SKM-1 treated with dmso at 0.1 percent for 144 hours (cell line): ENCODE measurements around the gene TTLL11.
"Not testable (repeated sequence)": the region's sequence is repeated elsewhere in the genome, so short reads cannot be mapped to it uniquely, and the experiment has no call there.

Experiments
- DNase-seq: peaks from one replicate; lab custom pipeline; 2025; ENCODE audit not compliant: unreplicated experiment; lab: John Stamatoyannopoulos, UW

TTLL11 gene

DNA sequence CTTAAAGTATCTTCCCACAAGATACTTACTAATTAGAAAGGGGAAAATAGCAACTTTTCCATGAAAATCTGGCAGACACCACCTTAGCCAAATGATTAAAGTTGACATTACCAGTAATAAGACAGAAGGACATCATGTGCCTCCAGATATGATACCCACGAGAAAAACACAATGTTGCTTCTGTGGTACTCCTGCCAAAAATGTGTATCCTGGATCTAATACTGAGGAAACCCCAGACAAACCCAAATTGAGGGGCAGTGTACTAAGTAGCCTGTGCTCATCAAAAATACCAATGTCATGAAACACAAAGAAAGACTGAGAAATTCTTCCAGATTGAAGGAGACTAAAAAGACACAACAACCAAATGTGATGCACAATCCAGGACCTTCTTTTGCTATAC, 85.3 kb downstream of the TTLL11 start:
- DNase-seq = no peak

DNA sequence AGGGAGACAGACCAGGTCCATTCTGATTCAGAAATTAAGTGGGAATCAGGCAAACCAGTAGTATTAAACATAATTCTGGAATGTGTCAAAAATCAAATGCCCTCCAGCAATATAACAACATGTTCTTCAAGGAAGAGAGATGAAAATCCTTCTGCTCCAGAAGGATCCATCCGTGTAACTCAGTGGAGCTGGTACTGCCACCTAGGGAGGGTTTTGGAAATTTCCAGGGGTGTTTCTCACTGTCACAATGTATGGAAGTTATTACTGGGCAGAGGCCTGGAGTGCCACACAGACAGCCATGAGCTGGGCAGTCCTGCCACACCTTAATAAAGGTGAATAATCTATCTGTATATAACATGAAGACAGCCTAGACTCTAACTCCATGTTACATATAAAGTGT, 87.5 kb downstream of the TTLL11 start:
- DNase-seq = no peak

DNA sequence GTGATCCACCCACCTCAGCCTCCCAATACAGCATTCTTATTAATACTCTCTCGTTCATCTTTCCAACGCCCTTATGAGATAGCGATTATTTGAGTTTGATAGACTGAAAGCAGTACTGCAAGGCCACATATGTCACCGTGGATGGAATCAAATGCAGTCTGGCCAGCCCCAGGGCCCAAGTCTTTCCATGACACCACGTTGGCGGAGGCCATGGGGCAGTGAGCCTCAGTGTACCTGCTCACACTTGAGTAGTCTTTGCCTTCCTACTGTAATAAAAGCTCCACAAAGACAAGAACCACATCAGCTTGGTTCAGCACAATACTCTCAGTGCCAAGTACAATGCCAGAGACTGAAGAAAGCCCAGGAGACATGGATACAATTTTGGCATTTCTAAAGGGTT, 88.5 kb downstream of the TTLL11 start:
- DNase-seq = no peak

DNA sequence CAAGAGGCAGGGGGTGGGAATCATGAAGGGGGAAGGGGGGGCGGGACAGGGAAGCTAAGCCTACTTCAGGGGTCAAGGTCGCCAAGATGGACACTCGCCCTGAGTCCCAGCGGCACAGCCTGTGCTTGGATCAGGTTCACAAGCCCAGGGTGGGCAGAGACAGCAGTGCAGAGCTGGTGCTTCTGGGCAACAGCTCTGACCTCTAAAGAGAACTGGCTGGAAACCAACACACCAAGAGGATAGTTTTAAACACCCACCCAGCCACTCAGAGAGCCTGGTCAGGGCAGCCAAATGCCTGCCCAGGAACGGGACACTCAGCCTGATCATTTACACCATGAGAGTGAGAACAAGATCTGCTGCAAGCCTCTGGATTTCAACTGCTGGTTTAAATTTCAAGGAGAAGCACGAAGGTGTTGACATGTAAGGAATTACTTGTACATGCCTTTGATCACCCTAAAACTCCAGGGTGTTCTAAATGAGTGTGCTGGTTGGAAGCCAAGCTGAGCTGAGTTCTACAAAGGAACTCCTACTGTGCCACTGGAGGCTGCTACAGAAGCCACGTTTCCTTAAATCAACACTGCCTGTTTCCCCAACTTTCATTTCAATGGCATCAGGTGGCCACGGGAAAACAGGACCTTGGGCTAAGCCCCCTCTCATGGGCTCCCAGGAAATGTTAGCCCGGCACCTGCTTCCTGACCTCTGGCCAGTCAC, 91.5 kb downstream of the TTLL11 start:
- no peak for DNase-seq

DNA sequence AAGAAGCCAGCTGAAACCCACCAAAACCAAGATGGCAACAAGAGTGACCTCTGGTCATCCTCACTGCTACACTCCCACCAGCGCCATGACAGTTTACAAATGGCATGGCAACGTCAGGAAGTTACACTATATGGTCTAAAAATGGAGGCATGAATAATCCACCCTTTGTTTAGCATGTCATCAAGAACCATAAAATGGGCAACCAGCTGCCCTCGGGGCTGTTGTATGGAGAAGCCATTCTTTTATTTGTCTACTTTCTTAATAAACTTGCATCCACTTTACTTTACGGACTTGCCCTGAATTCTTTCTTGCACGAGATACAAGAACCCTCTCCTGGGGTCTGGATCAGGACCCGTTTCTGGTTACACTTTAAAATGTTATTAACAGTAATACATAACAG, 92.6 kb downstream of the TTLL11 start:
- not testable (repeated sequence) for DNase-seq

DNA sequence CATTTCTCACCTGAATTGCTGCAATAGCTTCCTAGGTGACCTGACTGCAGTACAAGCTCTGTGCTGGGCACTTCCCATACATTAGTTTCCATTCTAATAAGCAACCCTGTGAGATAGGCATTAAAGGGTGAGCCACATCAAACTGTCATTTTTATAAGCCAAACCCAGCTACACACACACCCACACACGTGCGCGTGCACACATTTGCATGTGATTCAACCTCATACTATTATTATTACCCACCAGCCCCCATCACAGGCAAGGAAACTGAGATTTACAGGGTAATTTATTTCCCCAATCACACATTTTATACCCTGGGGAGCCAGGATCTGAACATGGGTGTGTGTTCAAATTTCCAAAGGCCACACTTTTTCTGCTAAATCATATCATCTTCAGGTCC, 93.6 kb downstream of the TTLL11 start:
- no peak for DNase-seq

DNA sequence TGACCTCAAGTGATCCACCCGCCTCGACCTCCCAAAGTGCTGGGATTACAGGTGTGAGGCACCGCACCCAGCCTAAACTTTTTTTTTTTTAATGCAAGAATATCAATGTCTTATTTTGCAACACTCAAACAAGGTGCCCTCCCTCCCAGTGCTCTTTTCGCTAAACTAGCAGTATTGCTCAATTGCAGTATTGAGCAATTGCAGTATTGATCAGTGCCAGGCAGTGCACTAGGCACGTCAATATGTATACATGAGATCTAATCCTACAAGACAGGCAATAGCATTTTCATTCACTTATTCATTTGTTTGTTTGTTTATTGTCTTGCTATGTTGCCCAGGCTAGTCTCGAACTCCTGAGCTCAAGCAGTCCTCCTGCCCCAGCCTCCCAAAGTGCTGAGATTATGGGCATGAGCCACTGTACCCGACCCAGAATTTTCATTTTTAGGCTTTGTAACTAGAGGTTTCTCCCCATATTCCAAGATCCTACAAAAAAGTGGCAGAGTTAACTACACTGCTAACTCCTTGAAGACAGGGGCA, 94.5 kb downstream of the TTLL11 start:
- DNase-seq = no peak

DNA sequence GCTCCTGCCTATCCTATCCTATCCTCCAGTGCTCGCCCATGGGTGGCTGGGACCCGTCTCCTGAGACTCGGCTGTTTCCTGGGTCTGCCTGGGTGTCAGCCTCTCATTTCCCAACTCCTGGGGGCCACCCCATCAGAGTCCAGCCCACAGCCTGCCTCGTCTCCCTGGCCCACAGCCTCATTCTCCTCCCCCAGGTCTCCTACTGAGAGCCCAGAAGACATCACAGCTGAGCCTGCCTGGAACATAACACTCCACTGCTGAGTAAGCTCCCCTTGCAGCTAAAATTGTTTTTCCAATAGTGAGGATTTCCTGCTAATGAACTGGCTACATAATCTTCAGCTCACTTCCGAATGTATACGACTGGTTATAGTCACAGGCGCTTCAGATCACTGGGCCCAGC, 95.3 kb downstream of the TTLL11 start:
- DNase-seq = no peak

DNA sequence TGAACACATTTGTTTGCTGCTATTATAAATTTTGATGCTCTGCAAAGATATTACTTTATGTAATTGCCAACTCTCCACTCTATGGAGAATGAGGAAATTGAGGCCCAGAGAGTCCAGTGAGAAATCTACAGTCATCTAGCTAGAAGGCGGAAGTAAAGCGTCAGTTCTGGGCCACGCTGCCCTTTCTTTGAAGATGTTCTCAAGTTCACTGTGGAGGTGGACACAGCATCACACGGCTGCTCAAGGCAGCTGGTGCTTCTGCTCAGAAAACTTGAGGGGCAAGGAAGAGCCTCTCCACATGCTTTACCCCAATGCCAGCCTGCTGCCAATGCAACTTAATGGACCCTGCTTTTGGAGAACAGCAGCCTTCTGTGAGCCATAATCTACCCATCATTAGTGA, 96.3 kb downstream of the TTLL11 start:
- no peak for DNase-seq

DNA sequence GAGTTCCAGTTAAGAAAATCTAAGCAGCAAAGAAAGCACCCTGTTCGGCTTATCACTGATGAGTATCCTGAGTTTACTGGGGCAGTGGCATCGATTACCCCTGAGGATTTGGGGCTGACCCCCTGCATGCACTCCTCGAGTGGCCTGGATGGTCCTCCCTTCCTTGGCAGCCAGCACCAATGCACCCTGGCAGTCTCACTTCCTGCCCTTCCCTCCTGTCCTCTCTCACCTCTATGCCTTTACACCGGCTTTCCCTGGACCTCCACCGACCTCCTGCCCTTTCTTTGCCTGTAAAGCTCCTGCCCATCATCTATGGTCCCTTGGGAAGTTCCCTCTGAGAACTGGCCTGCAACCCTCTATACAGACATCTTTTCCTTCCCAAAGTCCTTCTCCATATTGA, 97.1 kb downstream of the TTLL11 start:
- DNase-seq = no peak

DNA sequence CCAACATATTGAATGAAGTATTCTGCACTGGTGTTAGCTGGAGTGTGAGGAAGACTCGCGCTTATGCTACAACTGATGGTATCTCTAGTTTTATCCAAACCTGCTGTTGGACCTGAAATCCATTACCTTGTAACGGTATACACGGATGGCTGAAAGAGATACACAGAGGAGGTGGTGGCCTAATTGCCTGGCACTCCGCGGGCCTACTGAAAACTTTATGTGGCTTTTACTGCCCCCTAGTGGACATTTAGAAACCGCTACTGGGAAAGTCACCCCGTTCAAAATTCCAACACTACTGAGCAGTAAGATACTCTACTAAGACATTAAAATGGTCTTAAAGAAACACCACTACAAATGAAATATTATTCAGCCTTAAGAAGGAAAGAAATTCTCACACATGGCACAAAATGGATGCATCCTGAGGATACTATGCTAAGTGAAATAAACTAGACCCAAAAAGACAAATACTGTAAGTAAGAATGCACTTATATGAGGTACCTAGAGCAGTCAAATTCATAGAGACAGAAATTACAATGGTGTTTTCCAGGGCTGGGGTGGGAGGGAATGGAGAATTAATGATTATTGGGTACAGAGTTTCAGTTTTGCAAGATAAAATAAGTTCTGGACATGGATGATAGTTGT, 100.4 kb downstream of the TTLL11 start:
- DNase-seq = peak; percentile 72

DNA sequence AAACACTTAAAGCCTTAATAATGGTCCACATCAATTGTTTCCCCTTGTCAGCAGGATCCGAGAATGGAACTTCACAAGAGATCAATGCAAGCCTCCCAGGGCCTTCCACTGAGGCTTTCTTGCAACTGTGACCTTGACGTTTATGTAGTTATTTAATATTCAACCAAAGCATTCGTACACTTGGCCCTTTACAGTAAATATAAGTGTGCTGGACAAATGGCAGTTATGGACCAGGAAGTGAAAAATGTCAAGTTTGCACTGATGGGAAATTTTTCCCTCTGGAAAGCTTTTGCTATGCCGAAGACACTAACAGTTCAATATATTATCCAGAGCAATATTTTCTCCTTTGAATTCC, 101.8 kb downstream of the TTLL11 start:
- no peak for DNase-seq

DNA sequence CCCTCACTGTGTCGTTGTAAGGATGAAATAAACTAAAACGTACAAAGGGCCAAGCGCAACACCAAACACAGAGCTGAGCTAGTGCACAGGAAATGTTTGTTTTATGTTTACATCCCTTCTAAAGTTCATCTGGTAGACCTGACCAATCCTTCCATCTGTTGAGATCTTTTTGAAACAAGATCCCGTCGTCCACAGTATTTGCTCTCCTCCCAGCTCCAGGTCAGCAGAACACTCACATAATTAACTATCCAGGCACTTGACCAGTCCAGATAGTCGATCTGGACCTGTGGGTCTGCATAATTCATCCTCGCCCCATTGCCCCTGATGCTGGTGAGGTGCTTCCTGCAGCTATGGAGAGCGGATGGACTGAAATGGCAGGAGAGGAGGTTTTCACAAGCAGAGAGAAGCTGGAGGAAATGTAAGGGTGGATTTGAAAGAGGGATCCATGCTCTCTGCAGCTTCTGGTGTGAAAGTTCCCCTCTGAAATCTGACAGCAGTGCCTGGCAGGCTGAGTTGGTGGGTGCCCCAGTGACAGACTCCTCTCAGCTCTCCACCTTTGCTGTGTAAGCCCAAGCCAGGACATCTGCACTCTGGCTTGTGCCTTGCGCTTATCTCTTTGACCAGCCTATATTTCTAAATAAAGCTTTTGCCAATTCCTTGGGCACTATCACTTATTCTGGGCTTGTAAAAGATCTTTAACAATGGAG, 102.4 kb downstream of the TTLL11 start:
- DNase-seq = no peak

DNA sequence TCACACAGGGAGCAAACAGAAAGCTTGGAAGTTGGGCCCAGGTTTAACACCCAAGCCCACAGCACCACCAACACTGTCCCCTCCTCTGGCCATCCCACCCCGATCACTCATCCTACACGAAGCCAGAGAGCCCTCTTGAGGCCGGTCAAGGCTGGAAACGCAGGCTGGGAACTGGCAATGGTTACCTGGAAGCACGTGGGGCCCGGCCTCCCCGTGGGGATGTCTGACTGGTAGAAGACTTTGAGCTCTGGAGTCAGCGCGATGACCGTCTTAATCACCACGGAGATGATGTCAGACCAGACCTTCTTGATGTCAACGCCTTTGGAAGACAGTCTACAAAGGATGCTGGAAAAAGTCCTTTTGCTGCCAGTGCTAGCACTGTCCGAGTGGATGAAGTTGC, 104.1 kb downstream of the TTLL11 start:
- DNase-seq = no peak

DNA sequence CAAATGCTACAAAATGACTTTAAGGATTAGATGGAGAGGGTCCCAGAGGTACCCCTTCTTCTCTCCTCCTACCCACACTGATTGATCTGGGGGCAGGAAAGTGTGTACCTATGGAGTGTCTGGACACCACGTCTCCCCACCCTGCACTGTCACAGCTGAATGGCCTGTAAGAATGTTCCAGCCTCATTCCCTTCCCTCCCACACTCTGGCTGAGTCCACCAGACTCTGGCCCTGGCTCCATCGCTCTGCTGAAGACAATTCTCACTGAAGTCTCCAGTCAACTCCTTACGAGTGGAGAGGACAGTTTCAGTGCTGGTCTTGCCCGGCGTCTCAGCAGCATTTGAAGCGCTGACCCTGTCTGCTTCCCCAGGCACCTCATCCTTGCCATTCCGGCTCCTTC, 105.8 kb downstream of the TTLL11 start:
- no peak for DNase-seq

DNA sequence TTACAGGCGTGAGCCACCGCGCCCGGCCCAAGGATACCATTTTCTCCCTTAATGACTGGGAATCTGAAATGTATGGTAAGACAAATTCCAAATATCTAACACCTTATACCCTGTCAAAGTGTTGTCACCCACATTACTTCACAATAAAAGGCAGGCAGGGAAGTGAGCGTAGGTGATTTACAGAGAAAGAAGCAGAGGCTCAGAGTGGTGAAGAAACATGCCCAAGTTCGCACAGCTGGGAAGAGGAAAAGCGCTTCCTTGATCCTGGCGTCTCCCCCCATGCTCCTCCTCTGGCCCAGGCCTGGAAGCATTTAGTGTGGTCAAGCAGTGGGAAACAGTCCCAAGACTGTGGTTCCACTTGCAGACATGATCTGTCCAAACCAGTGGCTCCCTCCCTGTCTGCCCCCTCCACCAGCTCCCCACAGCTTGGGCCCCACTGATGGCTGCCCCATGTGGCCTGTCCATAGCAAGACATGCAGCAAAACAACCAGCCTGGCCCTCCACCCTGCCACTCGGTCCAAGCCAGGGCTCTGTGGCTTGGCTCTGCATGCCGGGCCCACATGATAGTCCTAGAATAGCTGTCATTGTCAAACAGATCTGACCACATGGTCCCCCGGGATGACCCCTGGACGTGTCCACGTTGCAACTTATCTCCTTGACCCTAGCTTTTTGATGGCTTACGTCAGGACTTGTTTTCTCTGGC, 107.2 kb downstream of the TTLL11 start:
- DNase-seq = no peak

DNA sequence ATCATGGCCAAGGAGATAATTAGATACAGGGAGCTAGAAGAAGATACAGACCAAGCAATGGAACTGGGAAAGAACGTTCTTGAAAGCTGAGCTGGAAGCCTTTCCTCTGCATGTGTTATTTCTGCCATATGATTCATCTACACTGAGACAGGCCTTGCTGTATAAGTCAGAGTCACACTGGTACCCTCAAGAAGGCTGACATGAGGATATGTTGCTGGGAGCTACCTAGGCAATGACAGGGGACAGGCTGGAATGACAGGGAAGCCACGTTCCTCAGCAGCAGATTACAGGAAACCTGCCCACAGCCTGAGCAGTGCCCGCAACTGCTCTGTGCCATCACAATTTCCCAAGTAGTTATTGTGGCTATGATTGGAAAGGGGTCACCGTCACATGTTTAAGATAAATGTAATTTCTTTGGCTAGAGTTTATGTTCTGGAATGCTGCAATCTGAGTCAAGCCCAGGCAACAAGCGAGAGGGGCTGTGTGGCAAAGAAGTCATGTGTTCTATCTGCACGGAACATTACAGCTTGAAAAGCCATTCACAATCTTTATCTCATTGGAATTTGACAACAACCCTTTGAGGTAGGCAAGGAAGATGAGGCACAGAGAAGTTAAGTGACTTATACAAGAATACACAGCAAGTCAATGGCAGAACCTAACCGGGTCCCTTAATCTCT, 108.2 kb downstream of the TTLL11 start:
- DNase-seq = no peak

DNA sequence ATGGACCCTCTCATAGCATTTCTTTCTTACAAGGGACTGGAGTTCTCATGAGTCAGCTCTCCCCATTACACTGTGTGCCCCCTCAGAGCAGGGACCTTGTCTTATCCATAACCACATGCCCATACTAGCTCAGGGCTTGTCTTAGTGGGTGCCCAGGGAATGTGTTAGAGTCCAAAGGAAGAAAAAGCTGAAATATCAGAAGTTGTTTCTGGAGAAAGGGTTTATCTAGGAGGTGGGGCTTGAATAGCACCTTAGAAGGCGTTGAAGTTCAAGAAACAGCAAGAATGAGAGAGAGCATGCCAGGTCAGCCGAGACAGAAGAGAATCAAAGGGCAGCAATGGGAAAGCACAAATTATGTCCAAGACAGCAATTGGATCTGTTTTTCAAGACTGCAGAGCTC, 109.4 kb downstream of the TTLL11 start:
- DNase-seq = no peak

DNA sequence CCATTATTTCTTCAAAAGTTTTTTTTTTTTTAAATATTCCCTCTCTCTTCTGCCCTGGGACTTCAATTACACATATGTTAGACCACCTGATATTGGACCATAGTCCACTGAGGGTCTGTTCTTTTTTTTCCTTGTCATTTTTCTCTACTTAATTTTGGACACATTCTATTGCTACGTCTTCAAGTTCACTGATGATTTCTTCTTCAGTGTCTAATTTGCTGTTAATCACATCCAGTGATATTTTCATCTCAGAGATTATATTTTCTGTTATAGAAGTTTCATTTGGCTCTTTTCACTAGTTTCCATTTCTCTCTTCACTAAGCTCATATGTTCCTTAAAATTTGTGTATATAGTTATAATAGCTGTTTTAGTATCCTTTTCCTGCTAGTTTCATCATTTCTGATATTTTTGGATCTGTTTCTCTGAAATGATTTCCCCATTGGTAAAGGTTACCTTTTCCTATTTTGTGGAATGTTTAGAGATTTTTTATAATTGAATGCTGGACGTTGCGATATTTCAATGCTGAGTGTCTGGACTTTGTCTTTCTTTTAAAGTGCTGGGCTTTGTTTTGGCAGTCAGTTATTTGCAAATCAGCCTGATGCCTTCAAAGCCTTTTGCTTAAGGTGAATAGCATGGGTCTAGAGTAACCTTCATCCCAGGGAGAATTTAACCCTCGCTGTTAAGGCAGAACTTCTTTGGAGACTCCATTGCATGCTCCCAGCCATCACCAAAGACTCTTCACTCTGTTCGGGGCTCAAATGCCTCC, 111.8 kb downstream of the TTLL11 start:
- no peak for DNase-seq

DNA sequence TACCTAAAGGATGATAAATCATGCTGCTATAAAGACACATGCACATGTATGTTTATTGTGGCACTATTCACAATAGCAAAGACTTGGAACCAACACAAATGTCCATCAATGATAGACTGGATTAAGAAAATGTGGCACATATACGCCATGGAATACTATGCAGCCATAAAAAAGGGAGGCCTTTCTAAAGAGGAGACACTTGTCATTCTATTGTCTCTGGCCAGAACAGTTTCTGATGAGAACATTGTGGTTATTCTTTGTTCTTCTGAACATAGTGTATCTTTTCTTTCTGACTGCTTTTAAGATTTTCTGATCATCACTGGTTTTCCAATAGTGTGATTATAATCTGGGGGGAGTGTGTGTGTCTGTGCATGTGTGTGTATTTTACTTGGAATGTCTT, 112.4 kb downstream of the TTLL11 start:
- DNase-seq = not testable (repeated sequence)
